ENCODE data around the gene VEPH1. TPM values are rescaled to one million over a fixed set of nuclear protein-coding genes. Genes with fewer than 3 reads are reported as not detected.

VEPH1 gene
- total and polyA plus RNA-seq, 3 experiments from 2014 or later = not detected

DNA sequence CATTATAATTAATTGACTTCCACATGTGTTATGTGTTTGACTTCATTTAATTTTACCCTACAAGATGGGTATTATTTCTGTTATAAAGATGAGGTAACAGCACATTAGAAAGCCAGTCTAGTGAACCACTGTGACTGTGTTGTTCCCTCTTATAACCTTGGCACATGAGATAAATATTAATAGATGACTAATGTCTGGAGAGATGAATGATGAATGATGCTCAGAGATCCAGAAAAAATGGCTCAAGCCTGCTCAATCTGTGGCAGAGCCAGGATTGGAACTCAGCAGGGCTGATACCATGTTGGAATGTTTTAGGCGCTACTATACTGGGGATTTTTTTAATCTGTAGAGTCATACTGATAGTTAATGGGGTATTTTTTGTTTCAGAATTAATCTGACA lies 185.3 kb downstream of the VEPH1 start:
- POLR2A ChIA-PET = no interaction called here
- H3K4me1 Mint-ChIP-seq = no peaks in the 10 kb centered on the region
- DNase-seq = no peak
- no peaks in the 10 kb centered on the region for H3K27me3 ChIP-seq (ENCODE audit: insufficient read depth, low read length, poor library complexity, severe bottlenecking)
- no peaks in the 10 kb centered on the region for H3K36me3 Mint-ChIP-seq
- CTCF ChIA-PET = no interaction called here
- H3K9me3 Mint-ChIP-seq = no peaks in the 10 kb centered on the region
- H3K27ac ChIP-seq (ENCODE audit: low read depth, low read length) = no peak overlapping the region
- H3K9me3 ChIP-seq (ENCODE audit: low read length) = no peaks in the 10 kb centered on the region
- H3K36me3 ChIP-seq (ENCODE audit: insufficient read depth, low read length) = no peaks in the 10 kb centered on the region
- no peak overlapping the region for H3K4me3 Mint-ChIP-seq
- no peaks in the 10 kb centered on the region for H3K4me1 ChIP-seq (ENCODE audit: insufficient read depth, low read length)
- H3K27me3 Mint-ChIP-seq = peaks cover 0 to 4% of the 10 kb centered on the region in 2 donors
- no peak overlapping the region for H3K27ac Mint-ChIP-seq
- H3K4me3 ChIP-seq (ENCODE audit: low read length) = no peak overlapping the region

DNA sequence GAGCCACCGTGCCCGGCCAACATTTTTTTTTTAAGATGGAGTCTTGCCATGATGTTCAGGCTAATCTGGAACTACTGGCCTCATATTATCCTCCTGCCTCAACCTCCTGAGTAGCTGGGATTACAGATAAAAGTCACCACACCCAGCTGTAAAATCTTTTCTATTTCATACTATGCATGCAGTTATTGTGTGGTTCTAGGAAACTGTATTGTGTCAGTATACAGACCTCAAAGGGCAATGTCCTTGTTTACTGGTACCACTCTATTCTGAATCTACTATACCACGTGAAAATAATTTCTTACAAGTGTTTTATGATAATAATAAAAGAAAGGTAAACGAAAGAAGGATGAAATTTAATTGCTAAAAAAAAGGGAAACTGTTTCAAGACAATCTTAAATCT lies 190.0 kb downstream of the VEPH1 start:
- H3K27ac Mint-ChIP-seq = no peak overlapping the region
- H3K9me3 ChIP-seq (ENCODE audit: low read length) = no peaks in the 10 kb centered on the region
- no peaks in the 10 kb centered on the region for H3K27me3 ChIP-seq (ENCODE audit: insufficient read depth, low read length, poor library complexity, severe bottlenecking)
- POLR2A ChIA-PET = no interaction called here
- no peak overlapping the region for H3K27ac ChIP-seq (ENCODE audit: low read depth, low read length)
- H3K4me1 ChIP-seq (ENCODE audit: insufficient read depth, low read length) = no peaks in the 10 kb centered on the region
- H3K36me3 ChIP-seq (ENCODE audit: insufficient read depth, low read length) = no peaks in the 10 kb centered on the region
- H3K4me3 ChIP-seq (ENCODE audit: low read length) = no peak overlapping the region
- H3K9me3 Mint-ChIP-seq = no peaks in the 10 kb centered on the region
- no peak overlapping the region for H3K4me3 Mint-ChIP-seq
- no peak for DNase-seq
- no peaks in the 10 kb centered on the region for H3K36me3 Mint-ChIP-seq
- H3K27me3 Mint-ChIP-seq = peaks cover 4 to 9% of the 10 kb centered on the region in 2 donors
- H3K4me1 Mint-ChIP-seq = no peaks in the 10 kb centered on the region
- CTCF ChIA-PET = no interaction called here

DNA sequence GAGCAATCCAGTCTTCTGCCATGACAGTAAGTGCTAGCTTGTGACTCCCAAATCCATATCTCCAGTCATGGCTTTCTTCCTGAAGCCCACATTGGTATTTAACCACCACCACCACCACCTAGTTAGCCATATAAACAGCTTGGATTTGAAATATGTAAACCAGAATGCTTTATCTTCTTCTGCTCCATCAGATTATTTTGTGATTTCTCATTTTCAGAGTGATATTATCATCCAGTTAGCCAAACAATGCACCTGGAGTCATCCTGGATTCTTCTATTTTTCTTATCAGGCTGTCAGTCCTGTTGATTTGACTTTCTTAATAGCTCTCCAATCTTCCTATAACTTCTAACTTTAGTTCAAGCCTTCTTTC lies 190.9 kb downstream of the VEPH1 start:
- Histone ChIP-seq H3K4me1 (ENCODE audit: insufficient read depth, low read length) (no peaks in the 10 kb centered on the region), H3K9me3 (ENCODE audit: low read length) (no peaks in the 10 kb centered on the region), H3K27me3 (ENCODE audit: insufficient read depth, low read length, poor library complexity, severe bottlenecking) (no peaks in the 10 kb centered on the region), H3K36me3 (ENCODE audit: insufficient read depth, low read length) (no peaks in the 10 kb centered on the region), H3K4me3 (ENCODE audit: low read length) (no peak overlapping the region), H3K27ac (ENCODE audit: low read depth, low read length) (no peak overlapping the region)
- Mint-ChIP-seq H3K27me3 (peaks cover 4 to 11% of the 10 kb centered on the region in 2 donors), H3K4me3 (no peak overlapping the region), H3K4me1 (no peaks in the 10 kb centered on the region), H3K9me3 (no peaks in the 10 kb centered on the region), H3K36me3 (no peaks in the 10 kb centered on the region), H3K27ac (no peak overlapping the region)
- DNase-seq = no peak
- ChIA-PET CTCF (no interaction called here), POLR2A (no interaction called here)

DNA sequence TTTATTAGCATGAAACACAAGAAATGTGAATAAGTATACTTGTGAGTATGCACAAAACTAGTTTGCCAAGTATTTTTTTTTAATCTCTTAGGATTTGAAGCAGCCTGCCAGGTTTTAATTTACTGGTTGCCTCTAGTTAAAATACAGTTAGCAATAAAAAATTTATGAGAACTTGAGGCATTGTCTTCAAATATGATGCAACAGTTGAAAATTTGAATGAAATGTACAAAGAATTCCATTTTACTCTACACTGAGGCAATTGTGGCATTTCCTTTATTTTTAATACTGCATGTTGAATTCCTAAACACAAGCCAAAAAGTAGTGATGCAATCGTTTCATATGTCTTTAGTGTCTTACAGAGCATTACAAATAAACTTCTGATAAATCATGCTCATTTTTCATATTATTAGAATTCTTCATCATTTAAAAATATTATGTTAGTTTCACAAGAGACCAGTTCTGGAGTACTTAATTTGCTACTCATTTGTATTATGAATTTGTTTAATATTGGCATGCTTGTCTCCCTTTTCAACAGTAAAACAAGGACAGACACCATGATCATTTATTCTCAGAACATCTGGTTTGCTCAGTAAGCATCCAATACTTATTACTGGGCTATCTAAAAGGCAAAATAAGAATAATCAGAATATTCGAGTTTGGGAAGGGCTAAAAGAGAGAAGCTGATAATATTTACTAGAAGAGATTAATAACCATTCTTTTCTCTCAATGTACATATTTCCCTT lies 191.4 kb downstream of the VEPH1 start:
- no peaks in the 10 kb centered on the region for H3K4me1 ChIP-seq (ENCODE audit: insufficient read depth, low read length)
- Mint-ChIP-seq H3K27ac (no peak overlapping the region), H3K4me1 (no peaks in the 10 kb centered on the region), H3K27me3 (peaks cover 4 to 11% of the 10 kb centered on the region in 2 donors), H3K9me3 (no peaks in the 10 kb centered on the region), H3K4me3 (no peak overlapping the region), H3K36me3 (no peaks in the 10 kb centered on the region)
- CTCF ChIA-PET = no interaction called here
- H3K4me3 ChIP-seq (ENCODE audit: low read length) = no peak overlapping the region
- no peaks in the 10 kb centered on the region for H3K9me3 ChIP-seq (ENCODE audit: low read length)
- H3K27me3 ChIP-seq (ENCODE audit: insufficient read depth, low read length, poor library complexity, severe bottlenecking) = no peaks in the 10 kb centered on the region
- POLR2A ChIA-PET = no interaction called here
- H3K36me3 ChIP-seq (ENCODE audit: insufficient read depth, low read length) = no peaks in the 10 kb centered on the region
- H3K27ac ChIP-seq (ENCODE audit: low read depth, low read length) = no peak overlapping the region
- no peak for DNase-seq

DNA sequence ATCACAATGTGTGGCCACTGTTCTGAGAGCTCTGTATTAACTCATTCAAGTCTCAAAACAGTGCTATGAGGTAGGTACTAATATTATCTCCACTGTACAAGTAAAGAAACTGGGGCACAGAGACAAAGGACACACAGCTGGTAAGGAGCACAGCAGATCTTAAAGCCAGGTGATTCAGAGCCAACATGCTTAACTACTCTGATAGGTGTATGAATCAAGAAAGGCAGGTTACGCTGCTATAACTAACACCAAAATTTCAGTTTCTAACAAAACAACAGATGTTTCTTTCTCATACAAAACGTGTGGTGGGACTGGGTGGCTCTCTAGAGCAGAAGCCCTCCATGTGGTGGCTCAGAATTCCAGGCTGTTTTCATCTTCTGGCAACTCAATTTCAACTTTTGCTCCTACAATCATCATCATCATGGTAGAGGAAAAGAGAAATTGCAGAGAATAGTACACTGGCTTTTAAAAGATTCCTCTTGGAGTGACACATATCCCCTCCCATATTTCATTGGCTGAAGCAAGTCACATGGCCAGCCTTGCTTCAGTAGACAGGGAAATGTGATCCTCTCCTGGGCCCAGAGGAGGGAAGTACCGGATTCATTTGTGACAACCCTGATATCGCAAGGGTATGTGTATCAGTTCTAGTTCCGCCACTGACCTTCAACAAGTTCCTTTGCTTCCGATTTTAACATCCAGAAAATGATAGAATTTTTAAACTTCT lies 192.7 kb downstream of the VEPH1 start:
- Histone ChIP-seq H3K4me3 (ENCODE audit: low read length) (no peak overlapping the region), H3K4me1 (ENCODE audit: insufficient read depth, low read length) (no peaks in the 10 kb centered on the region), H3K36me3 (ENCODE audit: insufficient read depth, low read length) (no peaks in the 10 kb centered on the region), H3K27ac (ENCODE audit: low read depth, low read length) (no peak overlapping the region), H3K9me3 (ENCODE audit: low read length) (no peaks in the 10 kb centered on the region), H3K27me3 (ENCODE audit: insufficient read depth, low read length, poor library complexity, severe bottlenecking) (no peaks in the 10 kb centered on the region)
- H3K9me3 Mint-ChIP-seq = no peaks in the 10 kb centered on the region
- no peak overlapping the region for H3K4me3 Mint-ChIP-seq
- POLR2A ChIA-PET = no interaction called here
- H3K4me1 Mint-ChIP-seq = no peaks in the 10 kb centered on the region
- no peaks in the 10 kb centered on the region for H3K36me3 Mint-ChIP-seq
- CTCF ChIA-PET = no interaction called here
- H3K27ac Mint-ChIP-seq = no peak overlapping the region
- DNase-seq = no peak
- peaks cover 4 to 11% of the 10 kb centered on the region in 2 donors for H3K27me3 Mint-ChIP-seq

DNA sequence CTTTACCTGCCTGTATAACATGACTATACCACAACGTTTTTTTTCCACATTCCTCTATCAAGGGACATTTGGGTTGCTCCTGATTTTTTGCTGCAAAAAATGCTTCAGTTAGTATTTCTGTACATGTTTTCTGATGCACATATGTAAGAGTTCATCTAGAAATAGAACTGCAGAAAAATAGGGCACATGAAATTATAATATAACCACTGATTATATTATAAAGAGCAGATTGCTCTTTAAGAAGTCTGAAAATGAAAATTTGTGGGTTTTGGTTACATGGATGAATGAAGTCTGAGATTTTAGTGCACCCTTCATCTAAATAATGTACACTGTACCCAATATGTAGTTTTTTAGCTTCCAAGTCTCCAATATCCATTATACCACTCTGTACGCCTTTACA lies 196.7 kb downstream of the VEPH1 start:
- no peaks in the 10 kb centered on the region for H3K4me1 Mint-ChIP-seq
- no peaks in the 10 kb centered on the region for H3K36me3 Mint-ChIP-seq
- POLR2A ChIA-PET = interaction anchor here (1.0 kb wide), 1 partner anchor 9 kb away, joined by 3 read pairs; no protein-coding TSS in a partner anchor
- CTCF ChIA-PET = no interaction called here
- H3K27me3 ChIP-seq (ENCODE audit: insufficient read depth, low read length, poor library complexity, severe bottlenecking) = no peaks in the 10 kb centered on the region
- H3K4me3 ChIP-seq (ENCODE audit: low read length) = no peak overlapping the region
- no peak overlapping the region for H3K27ac Mint-ChIP-seq
- H3K27ac ChIP-seq (ENCODE audit: low read depth, low read length) = no peak overlapping the region
- peaks cover 4 to 10% of the 10 kb centered on the region in 2 donors for H3K27me3 Mint-ChIP-seq
- H3K9me3 ChIP-seq (ENCODE audit: low read length) = no peaks in the 10 kb centered on the region
- no peaks in the 10 kb centered on the region for H3K4me1 ChIP-seq (ENCODE audit: insufficient read depth, low read length)
- no peak overlapping the region for H3K4me3 Mint-ChIP-seq
- DNase-seq = no peak
- H3K9me3 Mint-ChIP-seq = no peaks in the 10 kb centered on the region
- H3K36me3 ChIP-seq (ENCODE audit: insufficient read depth, low read length) = no peaks in the 10 kb centered on the region

DNA sequence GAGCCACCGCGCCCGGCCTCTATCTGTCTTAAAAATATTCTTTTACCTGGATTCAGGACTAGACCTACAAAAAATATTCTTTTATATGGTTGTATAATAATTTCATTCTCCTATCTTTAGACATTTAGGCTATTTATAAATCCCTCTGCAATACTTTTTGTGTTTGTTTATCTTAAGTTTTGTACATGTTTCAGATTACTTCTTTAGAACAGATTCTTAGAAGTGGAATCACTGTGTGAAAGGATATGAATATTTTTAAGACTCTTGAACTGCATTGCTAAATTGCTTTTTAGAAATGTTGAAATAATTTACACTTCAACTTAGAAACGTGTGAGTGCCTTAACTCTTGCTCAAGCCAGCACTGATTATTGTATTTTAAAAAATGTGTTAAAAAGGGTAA lies 197.8 kb downstream of the VEPH1 start:
- Histone ChIP-seq H3K4me1 (ENCODE audit: insufficient read depth, low read length) (no peaks in the 10 kb centered on the region), H3K4me3 (ENCODE audit: low read length) (no peak overlapping the region), H3K36me3 (ENCODE audit: insufficient read depth, low read length) (no peaks in the 10 kb centered on the region), H3K9me3 (ENCODE audit: low read length) (no peaks in the 10 kb centered on the region), H3K27me3 (ENCODE audit: insufficient read depth, low read length, poor library complexity, severe bottlenecking) (no peaks in the 10 kb centered on the region), H3K27ac (ENCODE audit: low read depth, low read length) (no peak overlapping the region)
- Mint-ChIP-seq H3K9me3 (no peaks in the 10 kb centered on the region), H3K4me3 (no peak overlapping the region), H3K4me1 (no peaks in the 10 kb centered on the region), H3K27me3 (peaks cover 0 to 3% of the 10 kb centered on the region in 2 donors), H3K36me3 (no peaks in the 10 kb centered on the region), H3K27ac (no peak overlapping the region)
- DNase-seq = no peak
- ChIA-PET POLR2A (no interaction called here), CTCF (no interaction called here)

DNA sequence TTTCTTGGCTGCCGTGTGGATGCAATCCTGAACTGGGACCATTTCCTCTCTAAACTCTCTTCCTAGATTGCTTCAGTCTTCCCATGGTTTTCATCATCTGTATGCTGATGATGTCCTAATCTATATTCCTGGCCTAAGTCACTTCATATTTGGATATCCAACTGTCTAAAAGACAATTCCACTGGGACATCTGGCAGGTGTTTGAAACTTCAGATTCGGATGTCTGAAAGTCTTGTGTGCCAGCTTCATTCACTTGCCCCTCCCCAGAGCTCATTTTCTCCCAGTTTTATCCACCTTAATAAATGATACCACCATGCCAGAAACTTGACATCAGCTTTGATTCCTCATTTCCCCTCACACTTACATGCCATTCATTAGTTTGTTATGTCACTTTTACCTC lies 201.5 kb downstream of the VEPH1 start:
- Histone ChIP-seq H3K4me1 (ENCODE audit: insufficient read depth, low read length) (no peaks in the 10 kb centered on the region), H3K9me3 (ENCODE audit: low read length) (no peaks in the 10 kb centered on the region), H3K36me3 (ENCODE audit: insufficient read depth, low read length) (no peaks in the 10 kb centered on the region), H3K27me3 (ENCODE audit: insufficient read depth, low read length, poor library complexity, severe bottlenecking) (no peaks in the 10 kb centered on the region), H3K27ac (ENCODE audit: low read depth, low read length) (no peak overlapping the region), H3K4me3 (ENCODE audit: low read length) (no peak overlapping the region)
- POLR2A ChIA-PET = no interaction called here
- DNase-seq = no peak
- Mint-ChIP-seq H3K4me1 (no peaks in the 10 kb centered on the region), H3K27me3 (no peaks in the 10 kb centered on the region), H3K9me3 (no peaks in the 10 kb centered on the region), H3K4me3 (no peak overlapping the region), H3K36me3 (no peaks in the 10 kb centered on the region), H3K27ac (no peak overlapping the region)
- CTCF ChIA-PET = no interaction called here

Measured in CD8-positive, alpha-beta memory T cell (primary cell).